ENCODE measurements around the gene EXOC1L.
A peak's percentile ranks its signal among the peaks of the same experiment; 100 is the strongest.
"Not testable (repeated sequence)": the region's sequence is repeated elsewhere in the genome, so short reads cannot be mapped to it uniquely, and the experiment has no call there.

The EXOC1L gene

GRCh38 chr4:55830716-55831115 lies 11.1 kb downstream of the EXOC1L start:
- TF ChIP-seq, protein P1, sequence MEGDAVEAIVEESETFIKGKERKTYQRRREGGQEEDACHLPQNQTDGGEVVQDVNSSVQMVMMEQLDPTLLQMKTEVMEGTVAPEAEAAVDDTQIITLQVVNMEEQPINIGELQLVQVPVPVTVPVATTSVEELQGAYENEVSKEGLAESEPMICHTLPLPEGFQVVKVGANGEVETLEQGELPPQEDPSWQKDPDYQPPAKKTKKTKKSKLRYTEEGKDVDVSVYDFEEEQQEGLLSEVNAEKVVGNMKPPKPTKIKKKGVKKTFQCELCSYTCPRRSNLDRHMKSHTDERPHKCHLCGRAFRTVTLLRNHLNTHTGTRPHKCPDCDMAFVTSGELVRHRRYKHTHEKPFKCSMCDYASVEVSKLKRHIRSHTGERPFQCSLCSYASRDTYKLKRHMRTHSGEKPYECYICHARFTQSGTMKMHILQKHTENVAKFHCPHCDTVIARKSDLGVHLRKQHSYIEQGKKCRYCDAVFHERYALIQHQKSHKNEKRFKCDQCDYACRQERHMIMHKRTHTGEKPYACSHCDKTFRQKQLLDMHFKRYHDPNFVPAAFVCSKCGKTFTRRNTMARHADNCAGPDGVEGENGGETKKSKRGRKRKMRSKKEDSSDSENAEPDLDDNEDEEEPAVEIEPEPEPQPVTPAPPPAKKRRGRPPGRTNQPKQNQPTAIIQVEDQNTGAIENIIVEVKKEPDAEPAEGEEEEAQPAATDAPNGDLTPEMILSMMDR (IDR thresholded peaks at IDR 0.05; ENCODE audit: insufficient read depth, missing control alignments), result no peak
- FAIRE-seq (peak; percentile 93), DNase-seq (ENCODE audit: insufficient read length, low spot score) (no peak)

DNA sequence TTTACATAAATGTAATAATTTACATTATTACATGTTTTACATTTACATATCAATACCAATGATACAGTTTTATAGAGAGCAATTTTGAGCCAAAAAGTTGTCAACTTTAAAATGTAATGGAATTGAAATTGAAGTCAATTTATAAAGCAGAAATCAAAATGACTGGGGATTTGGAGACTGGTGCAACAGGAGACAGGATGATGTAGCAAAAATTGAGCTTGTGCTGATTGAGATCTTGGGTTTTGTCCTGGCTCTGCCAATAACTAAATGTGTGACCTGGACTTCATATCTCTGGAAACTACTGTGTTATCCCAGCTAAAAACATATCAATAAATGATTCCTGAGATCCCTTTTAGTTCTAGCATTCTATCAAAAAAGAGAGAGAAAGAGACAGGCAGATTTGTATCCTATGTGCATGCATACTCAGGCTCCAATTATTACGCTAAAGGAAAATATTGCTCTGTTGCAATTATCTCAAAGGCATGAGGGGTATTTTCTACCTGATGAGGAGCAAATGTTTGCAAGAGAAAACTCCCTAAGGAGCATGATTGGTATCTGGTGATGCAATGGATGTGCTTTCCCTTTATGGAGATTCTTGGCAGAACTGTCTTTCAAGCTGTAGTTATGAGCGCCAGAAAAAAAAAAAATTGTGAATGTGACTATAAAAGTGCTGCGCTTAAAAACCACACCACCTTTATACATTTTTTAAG lies 14.7 kb downstream of the EXOC1L start:
- TF ChIP-seq, protein P1 (IDR thresholded peaks at IDR 0.05; ENCODE audit: insufficient read depth, missing control alignments), result no peak
- DNase-seq (ENCODE audit: insufficient read length, low spot score) (no peak), FAIRE-seq (no peak)

DNA sequence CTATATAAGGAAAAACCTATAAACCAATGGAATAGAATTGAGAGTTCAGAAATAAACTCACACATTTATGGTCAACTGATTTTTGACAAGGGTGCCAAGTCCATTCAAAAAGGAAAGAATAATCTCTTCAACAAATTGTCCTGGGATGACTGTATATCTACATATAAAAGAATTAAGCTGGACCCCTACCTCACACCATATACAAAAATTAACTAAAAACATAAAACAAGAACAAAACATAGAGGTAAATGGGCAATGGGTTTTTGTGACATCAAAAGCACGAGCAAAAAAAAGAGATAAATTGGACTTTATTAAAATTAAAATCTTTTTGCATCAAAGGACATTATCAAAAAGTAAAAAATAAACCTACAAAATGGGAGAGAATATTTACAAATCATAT lies 18.3 kb downstream of the EXOC1L start:
- no peak for FAIRE-seq
- TF ChIP-seq, protein P1 (IDR thresholded peaks at IDR 0.05; ENCODE audit: insufficient read depth, missing control alignments), result no peak
- DNase-seq (ENCODE audit: insufficient read length, low spot score), result no peak

- DNase-seq (ENCODE audit: insufficient read length, low spot score) (no peak), FAIRE-seq (no peak)
- TF ChIP-seq, protein P1 (IDR thresholded peaks at IDR 0.05; ENCODE audit: insufficient read depth, missing control alignments), result no peak
These were observed 18.8 kb downstream of the EXOC1L start for GRCh38 chr4:55838356-55838755.

GRCh38 chr4:55838952-55839351 lies 19.4 kb downstream of the EXOC1L start:
- DNase-seq (ENCODE audit: insufficient read length, low spot score) (no peak), FAIRE-seq (no peak)
- TF ChIP-seq, protein P1 (IDR thresholded peaks at IDR 0.05; ENCODE audit: insufficient read depth, missing control alignments), result no peak

GRCh38 chr4:55840956-55841355 lies 21.4 kb downstream of the EXOC1L start:
- no peak for DNase-seq (ENCODE audit: insufficient read length, low spot score)
- FAIRE-seq, result no peak
- TF ChIP-seq, protein P1 (IDR thresholded peaks at IDR 0.05; ENCODE audit: insufficient read depth, missing control alignments), result no peak

DNA sequence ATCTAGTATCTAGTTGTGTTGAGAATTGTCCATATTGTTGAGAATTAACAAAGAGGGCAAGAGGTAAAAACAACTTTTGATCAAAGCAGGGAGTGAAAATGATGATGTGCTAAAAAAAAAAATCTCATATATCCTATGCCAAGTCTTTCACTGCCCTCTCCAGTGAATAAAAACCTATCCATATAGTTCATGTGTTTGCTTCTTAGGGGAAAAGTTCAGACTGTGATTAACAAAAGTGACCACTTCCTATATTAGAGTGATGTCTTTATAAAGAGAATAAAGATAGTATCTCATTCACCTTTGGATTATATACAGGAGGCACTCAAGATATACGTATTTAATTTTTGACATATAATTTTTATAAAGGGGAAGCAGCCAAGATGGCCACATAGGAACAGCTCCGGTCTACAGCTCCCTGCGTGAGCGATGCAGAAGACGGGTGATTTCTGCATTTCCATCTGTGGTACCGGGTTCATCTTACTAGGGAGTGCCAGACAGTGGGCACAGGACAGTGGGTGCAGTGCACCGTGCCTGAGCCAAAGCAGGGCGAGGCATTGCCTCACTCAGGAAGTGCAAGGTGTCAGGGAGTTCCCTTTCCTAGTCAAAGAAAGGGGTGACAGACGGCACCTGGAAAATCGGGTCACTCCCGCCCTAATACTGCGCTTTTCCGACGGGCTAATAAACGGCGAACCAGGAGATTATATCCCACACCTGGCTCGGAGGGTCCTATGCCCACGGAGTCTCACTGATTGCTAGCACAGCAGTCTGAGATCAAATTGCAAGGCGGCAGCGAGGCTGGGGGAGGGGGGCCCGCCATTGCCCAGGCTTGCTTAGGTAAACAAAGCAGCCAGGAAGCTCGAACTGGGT lies 22.0 kb downstream of the EXOC1L start:
- not testable (repeated sequence) for DNase-seq (ENCODE audit: insufficient read length, low spot score); FAIRE-seq

DNA sequence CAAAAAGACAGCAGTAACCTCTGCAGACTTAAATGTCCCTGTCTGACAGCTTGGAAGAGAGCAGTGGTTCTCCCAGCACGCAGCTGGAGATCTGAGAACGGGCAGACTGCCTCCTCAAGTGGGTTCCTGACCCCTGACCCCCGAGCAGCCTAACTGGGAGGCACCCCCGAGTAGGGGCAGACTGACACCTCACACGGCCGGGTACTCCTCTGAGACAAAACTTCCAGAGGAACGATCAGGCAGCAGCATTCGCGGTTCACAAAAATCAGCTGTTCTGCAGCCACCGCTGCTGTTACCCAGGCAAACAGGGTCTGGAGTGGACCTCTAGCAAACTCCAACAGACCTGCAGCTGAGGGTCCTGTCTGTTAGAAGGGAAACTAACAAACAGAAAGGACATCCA lies 22.7 kb downstream of the EXOC1L start:
- not testable (repeated sequence) for FAIRE-seq; DNase-seq (ENCODE audit: insufficient read length, low spot score)
